SW480 (cell line): ENCODE measurements around the gene CAT.
A peak's percentile ranks its signal among the peaks of the same experiment; 100 is the strongest.

Source experiments
- DNase-seq: peaks from one replicate; pipeline ENCODE4 v3.0.0-alpha.2; 2016; ENCODE audit warnings: low spot score

CAT gene

GRCh38 chr11:34460278-34460677 is 21.5 kb downstream of the CAT start:
- DNase-seq: no peak

GRCh38 chr11:34461215-34461614 is 22.5 kb downstream of the CAT start:
- DNase-seq: no peak

GRCh38 chr11:34464591-34465051 is 25.9 kb downstream of the CAT start:
- DNase-seq: no peak

GRCh38 chr11:34466802-34467488 is 28.2 kb downstream of the CAT start:
- no peak for DNase-seq

- DNase-seq: peak; percentile 59
These were observed 29.6 kb downstream of the CAT start for GRCh38 chr11:34468209-34468841.

- no peak for DNase-seq
These were observed 35.0 kb downstream of the CAT start for GRCh38 chr11:34473603-34474169.

GRCh38 chr11:34475656-34476055 is 36.9 kb downstream of the CAT start:
- no peak for DNase-seq

- peak; percentile 14 for DNase-seq
These were observed 38.1 kb downstream of the CAT start for GRCh38 chr11:34476849-34477248.

- DNase-seq: no peak
These were observed 40.3 kb downstream of the CAT start for GRCh38 chr11:34478845-34479663.

- DNase-seq: no peak
These were observed 41.6 kb downstream of the CAT start for GRCh38 chr11:34480314-34480713.

GRCh38 chr11:34481307-34481706 is 42.6 kb downstream of the CAT start:
- no peak for DNase-seq

GRCh38 chr11:34483106-34483874 is 44.6 kb downstream of the CAT start:
- no peak for DNase-seq

GRCh38 chr11:34487430-34487829 is 48.7 kb downstream of the CAT start:
- no peak for DNase-seq

- no peak for DNase-seq
These were observed 50.3 kb downstream of the CAT start for GRCh38 chr11:34488855-34489557.

GRCh38 chr11:34490304-34490703 is 51.6 kb downstream of the CAT start:
- no peak for DNase-seq

GRCh38 chr11:34492806-34493414 is 54.2 kb downstream of the CAT start:
- DNase-seq: peak; percentile 70

- no peak for DNase-seq
These were observed 54.7 kb downstream of the CAT start for GRCh38 chr11:34493468-34493867.

- no peak for DNase-seq
These were observed 55.3 kb downstream of the CAT start for GRCh38 chr11:34493926-34494595.

- DNase-seq: peak; percentile 35
These were observed 56.5 kb downstream of the CAT start for GRCh38 chr11:34495239-34495723.
